Activated naive CD4-positive, alpha-beta T cell treated with anti-CD3 and anti-CD28 coated beads, Interleukin-2, amount 50 U/mL, for 72 hours (primary cell): ENCODE data around the gene MEP1B. TPM values are rescaled to one million over a fixed set of nuclear protein-coding genes. Genes with fewer than 3 reads are reported as not detected.

ENCODE experiments used
- ATAC-seq, 2 donors: fragments of 150-1000 bp; cut with Tn5 transposase; 2 replicates each; pipeline ENCODE4 v1.10.0; 2021; ENCODE audit warnings: mild to moderate bottlenecking in 2 of 2, moderate library complexity in 2 of 2
- DNase-seq, 2 donors: peaks; one replicate each; pipeline ENCODE4 v3.0.0; 2021 to 2022; ENCODE audit warnings: low spot score in 2 of 2
- H3K27ac Mint-ChIP-seq, 2 donors: one replicate each; pipeline ENCODE4 v1.8.0; 2022; ENCODE audit warnings: mild to moderate bottlenecking in 2 of 2, mixed read lengths in 2 of 2
- H3K36me3 Mint-ChIP-seq, 2 donors: one replicate each; pipeline ENCODE4 v1.8.0; 2022; ENCODE audit warnings: mixed read lengths in 2 of 2
- H3K9me3 Mint-ChIP-seq, 2 donors: one replicate each; pipeline ENCODE4 v1.8.0; 2022; ENCODE audit warnings: mixed read lengths in 2 of 2
- total RNA-seq, 2 donors: library from RNA; stranded (reverse); gene quantifications; one replicate each; pipeline ENCODE4 v1.2.3, GENCODE V29; 2022

The MEP1B gene
- total RNA-seq, 2 donors from 2014 or later: 0.35 TPM; not detected in 1

- Mint-ChIP-seq H3K27ac (no peak overlapping the region), H3K9me3 (no peaks in the 10 kb centered on the region), H3K36me3 (no peaks in the 10 kb centered on the region)
- DNase-seq: no peak
- no peak for ATAC-seq
Observed at GRCh38 chr18:32251466-32251865, 61.6 kb downstream of the MEP1B start.

GRCh38 chr18:32252141-32252860, 62.5 kb downstream of the MEP1B start:
- Mint-ChIP-seq H3K36me3 (no peaks in the 10 kb centered on the region), H3K27ac (no peak overlapping the region), H3K9me3 (no peaks in the 10 kb centered on the region)
- DNase-seq (no peak), ATAC-seq (no peak)

- ATAC-seq (no peak), DNase-seq (no peak)
- no peak overlapping the region for H3K27ac Mint-ChIP-seq
- H3K36me3 Mint-ChIP-seq: no peaks in the 10 kb centered on the region
- no peaks in the 10 kb centered on the region for H3K9me3 Mint-ChIP-seq
Observed at GRCh38 chr18:32255570-32255969, 65.7 kb downstream of the MEP1B start.

- ATAC-seq: no peak
- H3K9me3 Mint-ChIP-seq: no peaks in the 10 kb centered on the region
- no peaks in the 10 kb centered on the region for H3K36me3 Mint-ChIP-seq
- no peak overlapping the region for H3K27ac Mint-ChIP-seq
- DNase-seq: no peak
Observed at GRCh38 chr18:32257084-32257785, 67.4 kb downstream of the MEP1B start.

- ATAC-seq: no peak
- DNase-seq: no peak
Observed at GRCh38 chr18:32258148-32258547, 68.3 kb downstream of the MEP1B start.

GRCh38 chr18:32258558-32259204, 68.8 kb downstream of the MEP1B start:
- no peak overlapping the region for H3K27ac Mint-ChIP-seq
- no peaks in the 10 kb centered on the region for H3K36me3 Mint-ChIP-seq
- DNase-seq (no peak), ATAC-seq (peak in 1 of 2 donors; percentile 37)
- H3K9me3 Mint-ChIP-seq: no peaks in the 10 kb centered on the region

More at GRCh38 chr18:32258148-32258547, 68.3 kb downstream of the MEP1B start:
- H3K9me3 Mint-ChIP-seq: no peaks in the 10 kb centered on the region
- H3K36me3 Mint-ChIP-seq: no peaks in the 10 kb centered on the region
- no peak overlapping the region for H3K27ac Mint-ChIP-seq

- H3K9me3 Mint-ChIP-seq: no peaks in the 10 kb centered on the region
- ATAC-seq (no peak), DNase-seq (no peak)
- no peak overlapping the region for H3K27ac Mint-ChIP-seq
- no peaks in the 10 kb centered on the region for H3K36me3 Mint-ChIP-seq
Observed at GRCh38 chr18:32259553-32259952, 69.7 kb downstream of the MEP1B start.

GRCh38 chr18:32261003-32261402, 71.2 kb downstream of the MEP1B start:
- Mint-ChIP-seq H3K36me3 (no peaks in the 10 kb centered on the region), H3K27ac (no peak overlapping the region), H3K9me3 (no peaks in the 10 kb centered on the region)
- DNase-seq (no peak), ATAC-seq (no peak)

- Mint-ChIP-seq H3K27ac (no peak overlapping the region), H3K36me3 (no peaks in the 10 kb centered on the region), H3K9me3 (no peaks in the 10 kb centered on the region)
- DNase-seq (no peak), ATAC-seq (no peak)
Observed at GRCh38 chr18:32262092-32262491, 72.3 kb downstream of the MEP1B start.

GRCh38 chr18:32264401-32264800, 74.6 kb downstream of the MEP1B start:
- H3K27ac Mint-ChIP-seq: no peak overlapping the region
- H3K9me3 Mint-ChIP-seq: no peaks in the 10 kb centered on the region
- ATAC-seq: no peak
- DNase-seq: no peak
- no peaks in the 10 kb centered on the region for H3K36me3 Mint-ChIP-seq

- Mint-ChIP-seq H3K36me3 (no peaks in the 10 kb centered on the region), H3K9me3 (no peaks in the 10 kb centered on the region), H3K27ac (no peak overlapping the region)
- ATAC-seq (no peak), DNase-seq (no peak)
Observed at GRCh38 chr18:32267463-32267862, 77.6 kb downstream of the MEP1B start.

Other genes starting within 250 kb of the MEP1B start
- gene TRAPPC8, start 246.9 kb upstream of the MEP1B start, total RNA-seq: 10 to 100 TPM; 29.8 to 36.3 TPM
- 10 to 100 TPM; 12.0 to 13.8 TPM for gene RNF125, start 171.2 kb upstream of the MEP1B start, total RNA-seq
- gene RNF138, start 98.2 kb upstream of the MEP1B start, total RNA-seq: 10 to 100 TPM; 58.8 to 64.7 TPM